H1 (cell line): ENCODE results near the gene TBC1D24. TPM values are rescaled to one million over a fixed set of nuclear protein-coding genes. Genes with fewer than 3 reads are reported as not detected.

ENCODE experiments used
- CTCF ChIA-PET: fragments of 300-600 bp; sonication (Branson Sonifier 250); formaldehyde crosslinking; loops from one replicate; lab custom pipeline; 2021; ENCODE audit not compliant: partially characterized antibody; lab: Charles Lee
- POLR2A ChIA-PET: fragments of 300-600 bp; sonication (Branson Sonifier 250); formaldehyde crosslinking; loops from one replicate; lab custom pipeline; 2021; ENCODE audit warnings: inconsistent platforms; ENCODE audit not compliant: partially characterized antibody; lab: Charles Lee
- DNase-seq, 2 experiments: peaks; one replicate each; pipeline versions ENCODE4 v3.0.0 to v3.0.0-alpha.2; 2010 to 2022; ENCODE audit warnings: low spot score in 2 of 2, low read depth in 1 of 2, mixed read lengths in 1 of 2
- FAIRE-seq: peaks from 2 replicates; lab custom pipeline; 2011; peaks lifted over from hg19 to GRCh38; lab: Jason Lieb, UNC
- H2AFZ ChIP-seq: 2 replicates; pipeline ENCODE4 v1.8.1; 2012; ENCODE audit warnings: low read length, inconsistent platforms
- H2AK5ac ChIP-seq: 2 replicates; pipeline ENCODE4 v1.6.1; 2013; ENCODE audit warnings: low read depth, low read length
- H2BK120ac ChIP-seq: replicated peaks from 2 replicates; pipeline ENCODE3; 2013; ENCODE audit warnings: low read depth, low read length, inconsistent platforms
- H2BK12ac ChIP-seq: 2 replicates; pipeline ENCODE4 v1.6.1; 2013; ENCODE audit warnings: low read depth, low read length
- H2BK15ac ChIP-seq: 2 replicates; pipeline ENCODE4 v1.6.1; 2013; ENCODE audit warnings: low read length
- H2BK20ac ChIP-seq: 2 replicates; pipeline ENCODE4 v1.6.1; 2013; ENCODE audit warnings: low read length
- H2BK5ac ChIP-seq: 2 replicates; pipeline ENCODE4 v1.6.1; 2013; ENCODE audit warnings: low read depth, low read length
- H3K14ac ChIP-seq: 2 replicates; pipeline ENCODE4 v1.6.1; 2013; ENCODE audit warnings: inconsistent platforms; ENCODE audit not compliant: insufficient read length
- H3K18ac ChIP-seq: 2 replicates; pipeline ENCODE4 v1.6.1; 2013; ENCODE audit warnings: low read length; ENCODE audit errors: extremely low read depth
- H3K23ac ChIP-seq: 2 replicates; pipeline ENCODE4 v1.6.1; 2013; ENCODE audit warnings: inconsistent platforms; ENCODE audit not compliant: insufficient read length
- H3K23me2 ChIP-seq: 2 replicates; pipeline ENCODE4 v1.6.1; 2013; ENCODE audit warnings: low read depth, low read length
- H3K27ac ChIP-seq: 2 replicates; pipeline ENCODE4 v1.6.1; 2011; ENCODE audit warnings: low read depth, low read length, inconsistent platforms
- H3K27me3 ChIP-seq, 4 experiments: replicated peaks in 1 of 4; 1 replicate in 1 of 4; 2 replicates in 3 of 4; pipeline versions ENCODE4 v1.6.1 to v1.8.1; 2011 to 2013; ENCODE audit warnings: low read length in 3 of 4, mild to moderate bottlenecking in 3 of 4, inconsistent platforms in 2 of 4, mixed read lengths in 2 of 4, moderate library complexity in 1 of 4; ENCODE audit not compliant: control insufficient read depth in 3 of 4, insufficient read depth in 3 of 4; ENCODE audit errors: extremely low read depth in 1 of 4
- H3K36me3 ChIP-seq, 4 experiments: 2 replicates each; pipeline versions ENCODE4 v1.6.1 to v1.8.1; 2011 to 2013; ENCODE audit warnings: mild to moderate bottlenecking in 4 of 4, low read length in 3 of 4, moderate library complexity in 2 of 4, control low read depth in 1 of 4, inconsistent platforms in 1 of 4; ENCODE audit not compliant: insufficient read depth in 4 of 4, control insufficient read depth in 2 of 4
- H3K4ac ChIP-seq: replicated peaks from 2 replicates; pipeline ENCODE3; 2013; ENCODE audit warnings: low read length, low read depth, mixed read lengths, inconsistent platforms; ENCODE audit not compliant: insufficient read length
- H3K4me1 ChIP-seq, 4 experiments: replicated peaks in 1 of 4; 1 replicate in 1 of 4; 2 replicates in 3 of 4; pipeline versions ENCODE4 v1.6.1 to v1.8.1; 2011 to 2013; ENCODE audit warnings: low read length in 3 of 4, inconsistent platforms in 2 of 4, mixed read lengths in 1 of 4; ENCODE audit not compliant: insufficient read depth in 4 of 4, control insufficient read depth in 3 of 4
- H3K4me2 ChIP-seq, 2 experiments: 2 replicates each; pipeline versions ENCODE4 v1.6.1 to v1.8.1; 2011 to 2013; ENCODE audit warnings: low read depth in 2 of 2, low read length in 2 of 2, control low read depth in 1 of 2, inconsistent platforms in 1 of 2, mild to moderate bottlenecking in 1 of 2; ENCODE audit not compliant: insufficient read depth in 1 of 2
- H3K4me3 ChIP-seq, 4 experiments: fragments of 200-600, 300-600 bp in 1 of 4; sonication (generic), shearing (Covaris generic), sonication (Bioruptor Twin) in 1 of 4; 2 replicates each; pipeline versions ENCODE4 v1.5.1 to v1.8.1; 2011 to 2016; ENCODE audit warnings: low read length in 4 of 4, low read depth in 3 of 4, control low read depth in 2 of 4, inconsistent platforms in 2 of 4, mild to moderate bottlenecking in 2 of 4, mixed read lengths in 1 of 4, moderate library complexity in 1 of 4; ENCODE audit not compliant: insufficient read depth in 2 of 4; ENCODE audit errors: extremely low read depth in 1 of 4
- H3K56ac ChIP-seq: replicated peaks from 2 replicates; pipeline ENCODE3; 2013; ENCODE audit warnings: low read depth, mild to moderate bottlenecking, mixed read lengths, low read length, inconsistent platforms; ENCODE audit not compliant: insufficient read length
- H3K79me1 ChIP-seq: 2 replicates; pipeline ENCODE4 v1.6.1; 2013; ENCODE audit warnings: low read depth, low read length, control low read depth
- H3K79me2 ChIP-seq, 2 experiments: 2 replicates each; pipeline versions ENCODE4 v1.6.1 to v1.8.1; 2012 to 2013; ENCODE audit warnings: low read length in 2 of 2, mild to moderate bottlenecking in 2 of 2, inconsistent platforms in 1 of 2; ENCODE audit not compliant: insufficient read depth in 2 of 2, control insufficient read depth in 1 of 2
- H3K9ac ChIP-seq, 4 experiments: replicated peaks in 1 of 4; 1 replicate in 1 of 4; 2 replicates in 3 of 4; pipeline versions ENCODE4 v1.6.1 to v1.8.1; 2011 to 2013; ENCODE audit warnings: low read depth in 3 of 4, low read length in 3 of 4, control low read depth in 2 of 4, mild to moderate bottlenecking in 2 of 4, moderate library complexity in 2 of 4, inconsistent platforms in 1 of 4; ENCODE audit errors: extremely low read depth in 1 of 4
- H3K9me3 ChIP-seq, 2 experiments: 2 replicates each; pipeline versions ENCODE4 v1.6.1 to v1.8.1; 2012 to 2013; ENCODE audit warnings: mild to moderate bottlenecking in 2 of 2, moderate library complexity in 2 of 2, control low read depth in 1 of 2, inconsistent platforms in 1 of 2, low read depth in 1 of 2, low read length in 1 of 2, mixed read lengths in 1 of 2; ENCODE audit not compliant: insufficient read depth in 2 of 2
- H4K20me1 ChIP-seq, 2 experiments: replicated peaks in 1 of 2; 2 replicates each; pipeline versions ENCODE3 to v1.8.1; 2011 to 2013; ENCODE audit warnings: inconsistent platforms in 2 of 2, low read length in 2 of 2, mild to moderate bottlenecking in 1 of 2; ENCODE audit not compliant: insufficient read depth in 2 of 2, control insufficient read depth in 1 of 2
- H4K5ac ChIP-seq: 2 replicates; pipeline ENCODE4 v1.6.1; 2013; ENCODE audit warnings: low read length, low read depth, mixed read lengths, inconsistent platforms; ENCODE audit not compliant: insufficient read length
- H4K8ac ChIP-seq: 2 replicates; pipeline ENCODE4 v1.8.0; 2013; ENCODE audit warnings: mild to moderate bottlenecking, moderate library complexity, low read length, inconsistent platforms; ENCODE audit not compliant: insufficient read depth; ENCODE audit errors: extremely low read depth
- H4K91ac ChIP-seq: replicated peaks from 2 replicates; pipeline ENCODE3; 2013; ENCODE audit warnings: low read length, mixed read lengths, inconsistent platforms; ENCODE audit not compliant: insufficient read length
- BACH1 ChIP-seq: IDR thresholded peaks from 2 replicates; pipeline ENCODE4 v1.6.1; 2012; ENCODE audit warnings: low read length, improper control_type of control experiment
- CHD1 ChIP-seq: IDR thresholded peaks from 2 replicates; pipeline ENCODE4 v1.6.1; 2012; ENCODE audit warnings: low read depth, low read length, improper control_type of control experiment
- CTBP2 ChIP-seq: IDR thresholded peaks from 2 replicates; pipeline ENCODE4 v1.7.0; 2011; ENCODE audit warnings: borderline replicate concordance, mild to moderate bottlenecking, moderate library complexity, mixed read lengths, low read length; ENCODE audit not compliant: insufficient read depth, insufficient read length
- E2F6 ChIP-seq: IDR thresholded peaks from 2 replicates; pipeline ENCODE4 v1.6.1; 2012; ENCODE audit warnings: inconsistent platforms
- GABPA ChIP-seq: IDR thresholded peaks from 2 replicates; pipeline ENCODE4 v1.6.1; 2011; ENCODE audit warnings: mild to moderate bottlenecking, low read length, moderate library complexity, borderline replicate concordance; ENCODE audit not compliant: insufficient read depth
- HDAC2 ChIP-seq, 2 experiments: fragments of 300-600 bp in 1 of 2; sonication (generic) in 1 of 2; IDR thresholded peaks; 2 replicates each; pipeline ENCODE4 v1.6.1; 2011 to 2012; ENCODE audit warnings: low read depth in 2 of 2, low read length in 2 of 2, mild to moderate bottlenecking in 2 of 2, moderate library complexity in 2 of 2, borderline replicate concordance in 1 of 2, inconsistent platforms in 1 of 2
- KDM5A ChIP-seq: fragments of 200-600 bp; IDR thresholded peaks from 2 replicates; pipeline ENCODE4 v1.7.1; 2012; ENCODE audit warnings: mild to moderate bottlenecking, low read length, inconsistent platforms, mixed read lengths
- PHF8 ChIP-seq: fragments of 200-600 bp; sonication (generic); conservative IDR thresholded peaks from 2 replicates; pipeline ENCODE4 v1.7.1; 2012; ENCODE audit warnings: low read depth, mild to moderate bottlenecking, inconsistent platforms, low read length, moderate library complexity
- POLR2A ChIP-seq, 2 experiments: IDR thresholded peaks; 1 replicate in 1 of 2; 2 replicates in 1 of 2; pipeline ENCODE4 v1.6.1; 2011; ENCODE audit warnings: low read depth in 2 of 2, low read length in 2 of 2, mild to moderate bottlenecking in 2 of 2; ENCODE audit errors: control extremely low read depth in 1 of 2
- RFX5 ChIP-seq: IDR thresholded peaks from 2 replicates; pipeline ENCODE4 v1.6.1; 2011; ENCODE audit warnings: low read depth, low read length, improper control_type of control experiment, borderline replicate concordance
- SIX5 ChIP-seq: IDR thresholded peaks from 2 replicates; pipeline ENCODE4 v1.6.1; 2011; ENCODE audit warnings: mild to moderate bottlenecking, low read depth, low read length
- SRF ChIP-seq: IDR thresholded peaks from 2 replicates; pipeline ENCODE4 v1.6.1; 2011; ENCODE audit warnings: mild to moderate bottlenecking, low read depth, low read length, moderate library complexity
- SUZ12 ChIP-seq: fragments of 200-600 bp; sonication (generic); IDR thresholded peaks from 2 replicates; pipeline ENCODE4 v1.6.1; 2012; ENCODE audit warnings: mild to moderate bottlenecking, inconsistent platforms, low read length, moderate library complexity, mixed read lengths
- WGBS, 2 experiments: shearing (Covaris generic) in 1 of 2; methylation state at CpG; one replicate each; pipeline versions ENCODE4 v1.1.6 to v1.1.7; 2013 to 2015; ENCODE audit warnings: low lambda C conversion rate in 2 of 2, mixed read lengths in 2 of 2, inconsistent platforms in 1 of 2, low coverage in 1 of 2, missing lambda C conversion rate in 1 of 2; ENCODE audit not compliant: insufficient replicate concordance in 2 of 2, insufficient coverage in 1 of 2, insufficient read length in 1 of 2; ENCODE audit errors: extremely low coverage in 1 of 2, missing lambda C conversion rate in 1 of 2; 5-methylcytosine and 5-hydroxymethylcytosine counted together
- polyA plus RNA-seq, 7 experiments: library from polyadenylated mRNA; depleted of rRNA in 3 of 7; stranded (reverse) in 5 of 7; unstranded in 2 of 7; fragments of >200 nt in 5 of 7; fragments of 200-250 nt in 2 of 7; gene quantifications; 1 replicate in 5 of 7; 2 replicates in 1 of 7; 4 replicates in 1 of 7; pipeline versions ENCODE4 v1.2.1 to v1.2.3, GENCODE V29; 2011 to 2013; ENCODE audit warnings: missing spikeins in 2 of 7, mixed read lengths in 2 of 7
- total RNA-seq: library from RNA; stranded (reverse); fragmentation: NEBNext Ultra II Directional; extraction: Animal tissue kit (Norgen Biotek cat#: 25700); gene quantifications from 2 replicates; pipeline ENCODE4 v1.2.1, GENCODE V29; 2021

The TBC1D24 gene
- total and polyA plus RNA-seq, 2 of the 8 experiments (the other 6 are each of a cell fraction or from before 2014, with no cell fraction given) = 8.7 to 21.5 TPM

DNA sequence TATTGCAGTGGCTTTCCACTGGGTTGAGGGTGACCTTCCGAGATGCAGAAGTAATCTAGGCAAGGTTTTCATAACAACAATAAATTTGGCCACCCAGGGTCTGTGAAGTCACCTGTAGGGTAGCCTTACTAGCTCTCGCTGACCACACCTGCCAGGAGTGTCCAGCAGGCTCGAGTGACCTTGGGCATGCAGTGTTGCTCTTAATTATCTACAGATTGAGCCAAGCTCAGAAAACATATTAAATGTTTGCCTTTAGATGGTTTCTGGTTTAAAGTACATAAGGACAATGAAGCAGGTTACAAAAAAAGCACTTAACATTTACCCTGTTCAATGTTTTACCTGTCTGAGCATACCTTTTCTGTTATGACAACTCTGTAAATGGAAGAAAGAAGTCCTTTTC lies 1.8 kb downstream of the TBC1D24 start:
- Histone ChIP-seq H3K56ac (no peak overlapping the region), H3K4ac (no peak overlapping the region), H3K27ac (no peak overlapping the region), H4K20me1 (peaks cover 9 to 21% of the 10 kb centered on the region in 2 experiments), H2BK12ac (no peak overlapping the region), H3K36me3 (no peaks in the 10 kb centered on the region), H2AFZ (no peak overlapping the region), H3K9ac (no peak overlapping the region), H3K23ac (no peak overlapping the region), H4K91ac (no peak overlapping the region), H2BK120ac (no peak overlapping the region), H3K4me3 (no peak overlapping the region), H2AK5ac (no peak overlapping the region), H3K79me1 (peaks cover 17% of the 10 kb centered on the region), H3K27me3 (peaks cover 15 to 38% (median 27%) of the 10 kb centered on the region in 4 experiments), H2BK15ac (no peak overlapping the region), H4K5ac (no peak overlapping the region), H3K4me2 (no peak overlapping the region; a peak in 1 of 4 replicates), H3K23me2 (peaks cover 17% of the 10 kb centered on the region; the same call in 1 of the 2 replicates), H3K79me2 (peaks cover 0 to 4% of the 10 kb centered on the region in 2 experiments; a peak in 1 of 4 replicates), H3K4me1 (peaks cover 0 to 18% (median 8%) of the 10 kb centered on the region in 4 experiments; a peak in 5 of 7 replicates), H2BK5ac (no peak overlapping the region), H4K8ac (no peak overlapping the region), H2BK20ac (no peak overlapping the region), H3K9me3 (no peaks in the 10 kb centered on the region), H3K18ac (no peak overlapping the region), H3K14ac (no peak overlapping the region)
- WGBS, 2 experiments = 95% methylated on average over 3 of the region's 3 CpGs; no CpG with 5 or more reads in 1 of the 2 experiments
- CTCF ChIA-PET = interaction anchor here (1.2 to 2.8 kb wide), 2 partner anchors 12 to 25 kb away, joined by 3 to 15 read pairs; no protein-coding TSS in a partner anchor
- POLR2A ChIA-PET = interaction anchor here (1.1 to 1.7 kb wide), 4 partner anchors 11 to 277 kb away, joined by 3 to 5 read pairs (median 4); no protein-coding TSS in a partner anchor
- DNase-seq (no peak), FAIRE-seq (no peak)
- TF ChIP-seq SUZ12 (no peak), KDM5A (no peak), BACH1 (no peak), POLR2A (IDR thresholded peaks at IDR 0.05; ENCODE audit: control extremely low read depth in 1 of 2, low read depth in 2 of 2, low read length in 2 of 2) (no peak), CHD1 (no peak), PHF8 (no peak), E2F6 (no peak), SRF (no peak), HDAC2 (IDR thresholded peaks at IDR 0.05; ENCODE audit: borderline replicate concordance in 1 of 2, low read depth in 2 of 2, low read length in 2 of 2) (no peak), CTBP2 (no peak), GABPA (no peak), SIX5 (no peak), RFX5 (no peak)
